Measurements from ENCODE around the gene ZGPAT. TPM values are rescaled to one million over a fixed set of nuclear protein-coding genes. Genes with fewer than 3 reads are reported as not detected.
A peak's percentile ranks its signal among the peaks of the same experiment; 100 is the strongest.

The ZGPAT gene
- total and polyA plus RNA-seq, 2 of the 13 experiments (the other 11 are each of a cell fraction or from before 2014, with no cell fraction given): 23.0 to 41.9 TPM

GRCh38 chr20:63686492-63687321 lies 21.1 kb upstream of the ZGPAT start (continued):
- TF ChIP-seq CREM (IDR thresholded peaks at IDR 0.05): no peak
- TF ChIP-seq CREM (CRISPR knock-in tag; IDR thresholded peaks at IDR 0.05): no peak
- no peak for TF ChIP-seq ZNF20 (CRISPR knock-in tag; IDR thresholded peaks at IDR 0.05)
- no peak for TF ChIP-seq RORA (CRISPR knock-in tag; IDR thresholded peaks at IDR 0.05)
- TF ChIP-seq ASH2L (IDR thresholded peaks at IDR 0.05; ENCODE audit: insufficient read length, low read depth, low read length): no peak
- TF ChIP-seq ZNF883 (CRISPR knock-in tag; IDR thresholded peaks at IDR 0.05; ENCODE audit: not compliant biosample characterization): peak; percentile 55

DNA sequence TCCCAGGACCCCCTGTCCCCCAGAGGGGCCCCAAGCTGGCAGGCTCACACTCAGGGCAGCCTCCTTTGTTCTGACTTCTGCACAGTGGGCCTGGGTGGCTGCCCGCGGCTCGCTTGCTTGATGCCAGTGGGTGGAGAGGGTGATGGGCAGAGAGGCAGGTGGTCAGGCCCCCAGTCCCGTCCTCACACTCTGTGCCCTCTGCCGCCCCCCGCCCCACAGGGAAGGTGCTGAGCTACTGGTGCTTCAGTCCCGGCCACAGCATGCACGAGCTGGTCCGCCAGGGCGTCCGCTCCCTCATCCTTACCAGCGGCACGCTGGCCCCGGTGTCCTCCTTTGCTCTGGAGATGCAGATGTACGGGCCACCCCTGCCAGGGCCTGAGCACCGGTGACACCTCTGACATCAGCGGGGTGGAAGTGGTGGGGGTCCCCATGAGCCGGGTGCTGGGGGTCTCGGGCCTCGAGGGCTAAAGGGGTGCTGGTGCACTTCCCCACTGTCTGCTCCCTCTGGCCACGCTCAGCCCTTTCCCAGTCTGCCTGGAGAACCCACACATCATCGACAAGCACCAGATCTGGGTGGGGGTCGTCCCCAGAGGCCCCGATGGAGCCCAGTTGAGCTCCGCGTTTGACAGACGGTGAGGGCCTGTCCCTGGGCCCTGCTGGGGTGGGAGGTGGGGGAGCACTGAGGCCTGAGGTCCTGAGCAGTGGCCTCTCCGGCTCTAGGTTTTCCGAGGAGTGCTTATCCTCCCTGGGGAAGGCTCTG lies 20.2 kb upstream of the ZGPAT start:
- Histone ChIP-seq H3K36me3 (replicated peaks in 1 of 2; ENCODE audit: control insufficient read depth in 1 of 2, insufficient read depth in 2 of 2, low read length in 2 of 2) (no peaks in the 10 kb centered on the region), H3K4me1 (ENCODE audit: insufficient read depth, low read length) (peaks cover 8% of the 10 kb centered on the region), H3K4me2 (ENCODE audit: low read depth, low read length) (no peak overlapping the region), H3K9me3 (ENCODE audit: low read length) (no peaks in the 10 kb centered on the region), H3K4me3 (replicated peaks in 1 of 3; ENCODE audit: insufficient read depth in 1 of 3, low read depth in 2 of 3, low read length in 3 of 3) (no peak overlapping the region), H3K27ac (ENCODE audit: extremely low read length, insufficient read depth, low read length) (no peak overlapping the region), H3K9ac (ENCODE audit: insufficient read depth, low read depth, low read length) (no peak overlapping the region), H3K27me3 (ENCODE audit: control insufficient read depth in 1 of 2, insufficient read depth in 2 of 2, low read length in 2 of 2) (no peaks in the 10 kb centered on the region), H2AFZ (ENCODE audit: low read length) (no peak overlapping the region), H3K79me2 (ENCODE audit: insufficient read depth, low read length) (no peaks in the 10 kb centered on the region), H4K20me1 (ENCODE audit: insufficient read depth, low read length) (no peaks in the 10 kb centered on the region; the same call in 1 of the 2 replicates)
- intact Hi-C loops (cut with micrococcal nuclease; ENCODE audit: unreplicated experiment): no loop called here
- CTCF ChIA-PET (ENCODE audit: low intra/inter-chr PET ratio, low total read pairs): no interaction called here
- ATAC-seq: no peak
- DNase-seq (ENCODE audit: low spot score): no peak
- in situ Hi-C loops (cut with HindIII; ENCODE audit: extremely low pct_ligation_motif_present, low pct_unique_long_range_greater_than_20kb): no loop called here
- TF ChIP-seq AGO1 (IDR thresholded peaks at IDR 0.05; ENCODE audit: low read depth, low read length, poor library complexity, severe bottlenecking) (peak; percentile 89), HNRNPLL (IDR thresholded peaks at IDR 0.05; ENCODE audit: low read depth, low read length, poor library complexity, severe bottlenecking) (peak; percentile 6), MXI1 (IDR thresholded peaks at IDR 0.05; ENCODE audit: borderline replicate concordance, low read depth, low read length) (no peak), SKI (IDR thresholded peaks at IDR 0.05; ENCODE audit: partially characterized antibody) (no peak)
- BruUV-seq (replicated peaks): no TSS peak
- POLR2A ChIA-PET: interaction anchor here (1.3 kb wide), 1 partner anchor 29 kb away, joined by 5 read pairs; the partner anchor contains the start of gene RTEL1
- no peak for FAIRE-seq
- 92% methylated on average over 25 of the region's 29 CpGs for WGBS (ENCODE audit: low lambda C conversion rate)
